ENCODE results near the gene CYP17A1. TPM values are rescaled to one million over a fixed set of nuclear protein-coding genes. Genes with fewer than 3 reads are reported as not detected.
A peak's percentile ranks its signal among the peaks of the same experiment; 100 is the strongest.

CYP17A1 gene
- total RNA-seq, 1 donor from 2014 or later, result not detected

DNA sequence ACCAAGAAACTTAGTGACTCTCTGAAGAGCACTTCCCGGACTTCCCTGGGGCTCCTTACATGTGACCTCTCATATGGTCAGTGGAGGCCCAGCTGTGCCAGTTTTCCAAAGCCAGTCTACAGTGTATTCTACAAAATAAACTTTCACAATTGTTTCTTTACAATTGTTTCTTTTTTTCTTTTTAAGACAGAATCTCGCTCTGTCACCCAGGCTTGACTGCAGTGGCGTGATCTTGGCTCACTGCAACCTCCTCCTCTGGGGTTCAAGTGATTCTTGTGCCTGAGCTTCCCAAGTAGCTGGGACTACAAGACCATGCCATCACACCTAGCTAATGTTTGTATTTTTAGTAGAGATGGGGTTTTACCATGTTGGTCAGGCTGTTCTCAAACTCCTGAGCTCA is 25.9 kb downstream of the CYP17A1 start:
- no peak for TF ChIP-seq EZH2 (IDR thresholded peaks at IDR 0.05)
- no peak for TF ChIP-seq EZH2phosphoT487 (IDR thresholded peaks at IDR 0.05)
- TF ChIP-seq, protein P1, sequence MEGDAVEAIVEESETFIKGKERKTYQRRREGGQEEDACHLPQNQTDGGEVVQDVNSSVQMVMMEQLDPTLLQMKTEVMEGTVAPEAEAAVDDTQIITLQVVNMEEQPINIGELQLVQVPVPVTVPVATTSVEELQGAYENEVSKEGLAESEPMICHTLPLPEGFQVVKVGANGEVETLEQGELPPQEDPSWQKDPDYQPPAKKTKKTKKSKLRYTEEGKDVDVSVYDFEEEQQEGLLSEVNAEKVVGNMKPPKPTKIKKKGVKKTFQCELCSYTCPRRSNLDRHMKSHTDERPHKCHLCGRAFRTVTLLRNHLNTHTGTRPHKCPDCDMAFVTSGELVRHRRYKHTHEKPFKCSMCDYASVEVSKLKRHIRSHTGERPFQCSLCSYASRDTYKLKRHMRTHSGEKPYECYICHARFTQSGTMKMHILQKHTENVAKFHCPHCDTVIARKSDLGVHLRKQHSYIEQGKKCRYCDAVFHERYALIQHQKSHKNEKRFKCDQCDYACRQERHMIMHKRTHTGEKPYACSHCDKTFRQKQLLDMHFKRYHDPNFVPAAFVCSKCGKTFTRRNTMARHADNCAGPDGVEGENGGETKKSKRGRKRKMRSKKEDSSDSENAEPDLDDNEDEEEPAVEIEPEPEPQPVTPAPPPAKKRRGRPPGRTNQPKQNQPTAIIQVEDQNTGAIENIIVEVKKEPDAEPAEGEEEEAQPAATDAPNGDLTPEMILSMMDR (IDR thresholded peaks at IDR 0.05), result no peak
- no peak for DNase-seq (ENCODE audit: low spot score)
- no peaks in the 10 kb centered on the region for H3K36me3 ChIP-seq

DNA sequence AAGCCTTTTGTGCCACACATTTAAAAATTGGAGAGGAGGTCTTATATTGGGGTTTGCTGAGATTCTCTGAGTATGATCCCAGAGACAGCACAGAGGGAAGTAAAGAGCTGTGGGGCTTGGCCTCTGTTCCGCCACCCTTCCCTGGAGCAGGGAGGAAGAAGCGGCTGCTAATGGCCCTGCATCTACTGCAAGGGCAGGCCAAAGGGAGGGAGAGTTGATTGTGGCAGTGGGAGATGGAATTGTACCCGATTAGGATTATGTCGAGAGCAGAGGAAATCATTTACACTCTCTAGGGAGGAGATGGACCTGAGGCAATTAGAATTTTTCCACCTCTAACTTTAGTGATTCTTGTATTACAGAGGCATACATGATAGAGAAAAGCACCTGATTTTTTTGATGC is 28.8 kb downstream of the CYP17A1 start:
- no peak overlapping the region for H3K4me3 Mint-ChIP-seq
- H3K27me3 Mint-ChIP-seq (ENCODE audit: insufficient read depth, low read depth), result no peaks in the 10 kb centered on the region
- no peak for DNase-seq (ENCODE audit: low spot score)
- Histone ChIP-seq H3K9me3 (ENCODE audit: low read depth) (no peaks in the 10 kb centered on the region), H3K27me3 (no peaks in the 10 kb centered on the region), H3K4me2 (no peak overlapping the region), H3K36me3 (no peaks in the 10 kb centered on the region), H3K4me1 (peaks cover 4% of the 10 kb centered on the region), H3K4me3 (no peak overlapping the region), H3K9ac (peak overlapping the region; percentile 49), H4K20me1 (ENCODE audit: low read depth) (no peaks in the 10 kb centered on the region), H3K79me2 (ENCODE audit: low read depth) (no peaks in the 10 kb centered on the region), H2AFZ (replicated peaks) (no peak overlapping the region), H3F3A (ENCODE audit: low read depth) (no peaks in the 10 kb centered on the region), H3K27ac (no peak overlapping the region)
- TF ChIP-seq EZH2 (IDR thresholded peaks at IDR 0.05), result no peak
- TF ChIP-seq EZH2phosphoT487 (IDR thresholded peaks at IDR 0.05), result no peak
- TF ChIP-seq, protein P1 (IDR thresholded peaks at IDR 0.05), result no peak
- no peaks in the 10 kb centered on the region for H3K9me3 Mint-ChIP-seq
- H3K36me3 Mint-ChIP-seq, result peaks cover 18% of the 10 kb centered on the region
- H3K4me1 Mint-ChIP-seq, result peaks cover 11% of the 10 kb centered on the region
- peak overlapping the region; percentile 46 for H3K27ac Mint-ChIP-seq

More for the DNA sequence above, 25.9 kb downstream of the CYP17A1 start:
- Histone ChIP-seq H2AFZ (replicated peaks) (no peak overlapping the region), H3F3A (ENCODE audit: low read depth) (no peaks in the 10 kb centered on the region), H4K20me1 (ENCODE audit: low read depth) (no peaks in the 10 kb centered on the region), H3K4me1 (peaks cover 4% of the 10 kb centered on the region), H3K9me3 (ENCODE audit: low read depth) (no peaks in the 10 kb centered on the region), H3K9ac (no peak overlapping the region), H3K27ac (no peak overlapping the region), H3K27me3 (no peaks in the 10 kb centered on the region), H3K79me2 (ENCODE audit: low read depth) (no peaks in the 10 kb centered on the region), H3K4me3 (no peak overlapping the region), H3K4me2 (no peak overlapping the region)
- Mint-ChIP-seq H3K27me3 (ENCODE audit: insufficient read depth, low read depth) (no peaks in the 10 kb centered on the region), H3K4me1 (peaks cover 19% of the 10 kb centered on the region), H3K9me3 (no peaks in the 10 kb centered on the region), H3K4me3 (no peak overlapping the region), H3K36me3 (peaks cover 18% of the 10 kb centered on the region), H3K27ac (no peak overlapping the region)

DNA sequence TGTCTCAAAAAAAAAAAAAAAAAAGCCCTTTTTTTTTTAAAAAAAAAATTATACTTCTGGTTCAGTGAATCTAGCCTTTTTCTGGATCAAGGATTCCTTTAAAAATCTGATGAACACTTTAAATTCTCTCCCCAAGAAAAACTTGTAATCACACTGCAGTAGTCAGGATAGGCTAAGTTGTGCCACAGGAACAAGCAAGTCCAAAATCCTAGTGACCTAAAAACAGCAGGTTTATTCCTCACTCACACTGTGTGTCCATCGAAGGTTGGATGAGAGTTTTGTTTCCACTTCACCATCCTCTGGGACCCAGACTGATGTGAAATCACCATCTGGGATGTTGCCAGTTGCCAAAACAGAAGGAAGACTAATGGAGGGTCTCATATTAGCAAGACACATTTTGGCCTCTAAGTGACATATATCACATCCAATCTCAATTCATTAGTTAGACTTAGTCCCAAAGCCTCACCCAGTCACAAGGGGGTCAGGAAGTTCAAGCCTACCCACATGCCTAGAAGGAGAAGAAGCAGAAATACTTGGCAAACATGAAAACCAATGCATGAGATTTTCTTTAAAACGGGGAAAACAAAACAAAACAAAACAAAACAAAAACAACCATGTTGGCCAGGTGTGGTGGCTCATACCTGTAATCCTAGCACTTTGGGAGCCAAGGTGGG is 32.7 kb downstream of the CYP17A1 start:
- H3K36me3 ChIP-seq, result no peaks in the 10 kb centered on the region
- TF ChIP-seq, protein P1 (IDR thresholded peaks at IDR 0.05), result no peak
- TF ChIP-seq EZH2 (IDR thresholded peaks at IDR 0.05), result no peak
- no peak for TF ChIP-seq EZH2phosphoT487 (IDR thresholded peaks at IDR 0.05)
- H3K4me1 Mint-ChIP-seq, result peaks cover 36% of the 10 kb centered on the region

More for the DNA sequence above, 32.7 kb downstream of the CYP17A1 start:
- Mint-ChIP-seq H3K27ac (no peak overlapping the region), H3K4me3 (no peak overlapping the region), H3K9me3 (no peaks in the 10 kb centered on the region), H3K27me3 (ENCODE audit: insufficient read depth, low read depth) (no peaks in the 10 kb centered on the region), H3K36me3 (peaks cover 14% of the 10 kb centered on the region)
- H3K4me2 ChIP-seq, result no peak overlapping the region
- H3K27me3 ChIP-seq, result no peaks in the 10 kb centered on the region
- H3F3A ChIP-seq (ENCODE audit: low read depth), result no peaks in the 10 kb centered on the region
- H3K9me3 ChIP-seq (ENCODE audit: low read depth), result no peaks in the 10 kb centered on the region
- no peak overlapping the region for H2AFZ ChIP-seq (replicated peaks)
- no peaks in the 10 kb centered on the region for H3K79me2 ChIP-seq (ENCODE audit: low read depth)
- H3K27ac ChIP-seq, result no peak overlapping the region
- H3K4me1 ChIP-seq, result peaks cover 14% of the 10 kb centered on the region
- H3K4me3 ChIP-seq, result no peak overlapping the region
- H3K9ac ChIP-seq, result no peak overlapping the region
- no peaks in the 10 kb centered on the region for H4K20me1 ChIP-seq (ENCODE audit: low read depth)
- DNase-seq (ENCODE audit: low spot score), result no peak
